Muscle of leg (tissue), 11 donors: ENCODE measurements around the gene NDUFB4. TPM values are rescaled to one million over a fixed set of nuclear protein-coding genes. Genes with fewer than 3 reads are reported as not detected.

Experiments
- DNase-seq: peaks from one replicate; pipeline ENCODE4 v3.0.0; 2013
- H3K27ac ChIP-seq: one replicate; pipeline ENCODE4 v1.5.1; 2013; ENCODE audit warnings: mild to moderate bottlenecking, low read length, control low read depth
- H3K27me3 ChIP-seq: one replicate; pipeline ENCODE4 v1.6.1; 2013; ENCODE audit warnings: low read length; ENCODE audit not compliant: control insufficient read depth, insufficient read depth
- H3K36me3 ChIP-seq: one replicate; pipeline ENCODE4 v1.6.1; 2013; ENCODE audit warnings: low read length; ENCODE audit not compliant: control insufficient read depth, insufficient read depth
- H3K4me1 ChIP-seq: one replicate; pipeline ENCODE4 v1.6.1; 2013; ENCODE audit warnings: low read length; ENCODE audit not compliant: control insufficient read depth, insufficient read depth
- H3K4me3 ChIP-seq: one replicate; pipeline ENCODE4 v1.5.1; 2013; ENCODE audit warnings: low read length, control low read depth
- H3K9me3 ChIP-seq: replicated peaks from 2 replicates; pipeline ENCODE4 v1.6.1; 2013; ENCODE audit warnings: low read depth, low read length; ENCODE audit not compliant: control insufficient read depth
- WGBS: methylation state at CpG from one replicate; pipeline ENCODE4 v1.1.5; 2013; ENCODE audit warnings: missing lambda C conversion rate; ENCODE audit not compliant: insufficient coverage; 5-methylcytosine and 5-hydroxymethylcytosine counted together
- polyA plus RNA-seq, 8 donors: library from polyadenylated mRNA; unstranded; fragments of 120-200 nt; gene quantifications; one replicate each; pipeline versions ENCODE4 v1.2.1 to v1.2.3, GENCODE V29; 2013; ENCODE audit warnings: inconsistent platforms in 1 of 8, low replicate concordance in 1 of 8; ENCODE audit not compliant: insufficient read length in 8 of 8, insufficient read depth in 1 of 8
- total RNA-seq: library from RNA; stranded (reverse); fragments of 120-200 nt; gene quantifications from one replicate; pipeline ENCODE4 v1.2.4, GENCODE V29; 2013

The NDUFB4 gene
- total and polyA plus RNA-seq, 9 donors = 131 to 194 (median 173) TPM

- WGBS = no CpG with 5 or more reads among the region's 3 CpGs
- no peaks in the 10 kb centered on the region for H3K27me3 ChIP-seq
- no peaks in the 10 kb centered on the region for H3K36me3 ChIP-seq
- no peak for DNase-seq
- no peaks in the 10 kb centered on the region for H3K4me1 ChIP-seq
- no peak overlapping the region for H3K27ac ChIP-seq
- H3K9me3 ChIP-seq = no peaks in the 10 kb centered on the region
- H3K4me3 ChIP-seq = no peak overlapping the region
These were observed 53.7 kb downstream of the NDUFB4 start for GRCh38 chr3:120649830-120650233.

- Histone ChIP-seq H3K36me3 (no peaks in the 10 kb centered on the region), H3K4me3 (no peak overlapping the region), H3K9me3 (no peaks in the 10 kb centered on the region), H3K4me1 (no peaks in the 10 kb centered on the region), H3K27ac (no peak overlapping the region), H3K27me3 (no peaks in the 10 kb centered on the region)
- WGBS = 100% methylated on average over 1 of the region's 2 CpGs
- no peak for DNase-seq
These were observed 54.2 kb downstream of the NDUFB4 start for GRCh38 chr3:120650311-120650710.

Other genes starting within 250 kb of the NDUFB4 start
- gene LRRC58, start 247.0 kb upstream of the NDUFB4 start, total RNA-seq = 14.9 TPM
- 10 to 100 TPM in 7 of 8 donors, 1 to 10 TPM in 1; 9.0 to 18.7 (median 13.7) TPM for gene LRRC58, start 247.0 kb upstream of the NDUFB4 start, polyA plus RNA-seq
- 934 TPM for gene FSTL1, start 145.3 kb upstream of the NDUFB4 start, total RNA-seq
- 1,000 to 10,000 TPM in 1 of 8 donors, 100 to 1,000 TPM in 7; 385 to 1,043 (median 653) TPM for gene FSTL1, start 145.3 kb upstream of the NDUFB4 start, polyA plus RNA-seq
- 0.09 TPM for gene HGD, start 85.9 kb downstream of the NDUFB4 start, total RNA-seq
- 1 to 10 TPM in 1 of 8 donors, under 1 TPM in 5, not detected in 2; 0.16 to 1.1 (median 0.47) TPM for gene HGD, start 85.9 kb downstream of the NDUFB4 start, polyA plus RNA-seq
- 16.5 TPM for gene RABL3, start 146.2 kb downstream of the NDUFB4 start, total RNA-seq
- 10 to 100 TPM; 14.7 to 23.0 (median 22.2) TPM for gene RABL3, start 146.2 kb downstream of the NDUFB4 start, polyA plus RNA-seq
- 11.2 TPM for gene GTF2E1, start 146.4 kb downstream of the NDUFB4 start, total RNA-seq
- gene GTF2E1, start 146.4 kb downstream of the NDUFB4 start, polyA plus RNA-seq = 10 to 100 TPM in 5 of 8 donors, 1 to 10 TPM in 3; 8.5 to 11.3 (median 10.2) TPM